DOHH2 (cell line): ENCODE results near the gene NFIB.

Experiments used
- H3F3A ChIP-seq: fragments of 200-600 bp; sonication (generic), shearing (Covaris generic); 2 replicates; pipeline ENCODE4 v1.6.0; 2016; ENCODE audit warnings: antibody characterized with exemption, mild to moderate bottlenecking; ENCODE audit not compliant: control insufficient read depth, insufficient read depth
- H3K27ac ChIP-seq: fragments of 200-600 bp; sonication (generic); 2 replicates; pipeline ENCODE4 v1.5.1; 2014; ENCODE audit warnings: low read depth, mild to moderate bottlenecking, low read length, moderate library complexity
- H3K27me3 ChIP-seq: fragments of 200-600 bp; sonication (generic); 2 replicates; pipeline ENCODE4 v1.6.1; 2014; ENCODE audit warnings: mild to moderate bottlenecking, low read length, mixed read lengths; ENCODE audit not compliant: control insufficient read depth
- H3K36me3 ChIP-seq: fragments of 200-600 bp; sonication (generic); 2 replicates; pipeline ENCODE4 v1.6.1; 2014; ENCODE audit warnings: mild to moderate bottlenecking, low read length, moderate library complexity, mixed read lengths; ENCODE audit not compliant: control insufficient read depth
- H3K4me1 ChIP-seq: fragments of 200-600 bp; sonication (generic); 2 replicates; pipeline ENCODE4 v1.6.1; 2014; ENCODE audit warnings: mild to moderate bottlenecking, low read length, mixed read lengths; ENCODE audit not compliant: control insufficient read depth
- H3K4me2 ChIP-seq: fragments of 200-600 bp; sonication (generic); 2 replicates; pipeline ENCODE4 v1.6.0; 2014; ENCODE audit warnings: mild to moderate bottlenecking, low read length, moderate library complexity
- H3K4me3 ChIP-seq: fragments of 200-600 bp; sonication (generic); 2 replicates; pipeline ENCODE4 v1.5.1; 2014; ENCODE audit warnings: mild to moderate bottlenecking, low read length, mixed read lengths
- H3K79me2 ChIP-seq: fragments of 200-600 bp; sonication (generic); 2 replicates; pipeline ENCODE4 v1.6.1; 2014; ENCODE audit warnings: mild to moderate bottlenecking, low read length, mixed read lengths; ENCODE audit not compliant: control insufficient read depth
- H3K9me2 ChIP-seq: fragments of 200-600 bp; sonication (generic); replicated peaks from 2 replicates; pipeline ENCODE4 v1.6.1; 2014; ENCODE audit warnings: mild to moderate bottlenecking, low read length, mixed read lengths; ENCODE audit not compliant: control insufficient read depth
- H3K9me3 ChIP-seq: fragments of 200-600 bp; sonication (generic); 2 replicates; pipeline ENCODE4 v1.6.1; 2014; ENCODE audit warnings: antibody characterized with exemption, low read length, mixed read lengths; ENCODE audit not compliant: control insufficient read depth, insufficient read depth
- H4K20me1 ChIP-seq: fragments of 200-600 bp; sonication (generic); 2 replicates; pipeline ENCODE4 v1.6.0; 2014; ENCODE audit warnings: low read depth, mild to moderate bottlenecking, antibody characterized with exemption, low read length, moderate library complexity; ENCODE audit not compliant: control insufficient read depth, insufficient read depth
- EZH2phosphoT487 ChIP-seq: fragments of 200-600 bp; sonication (generic); IDR thresholded peaks from 2 replicates; pipeline ENCODE4 v1.6.1; 2017; ENCODE audit warnings: borderline replicate concordance, mild to moderate bottlenecking, antibody characterized with exemption, low read length, moderate library complexity, mixed read lengths
- TF ChIP-seq, protein P1 (sequence below): fragments of 200-600 bp; sonication (generic); IDR thresholded peaks from one replicate; pipeline ENCODE4 v1.5.1; 2014; ENCODE audit warnings: antibody characterized with exemption, mild to moderate bottlenecking, low read depth, low read length; ENCODE audit not compliant: poor library complexity, severe bottlenecking

NFIB gene

DNA sequence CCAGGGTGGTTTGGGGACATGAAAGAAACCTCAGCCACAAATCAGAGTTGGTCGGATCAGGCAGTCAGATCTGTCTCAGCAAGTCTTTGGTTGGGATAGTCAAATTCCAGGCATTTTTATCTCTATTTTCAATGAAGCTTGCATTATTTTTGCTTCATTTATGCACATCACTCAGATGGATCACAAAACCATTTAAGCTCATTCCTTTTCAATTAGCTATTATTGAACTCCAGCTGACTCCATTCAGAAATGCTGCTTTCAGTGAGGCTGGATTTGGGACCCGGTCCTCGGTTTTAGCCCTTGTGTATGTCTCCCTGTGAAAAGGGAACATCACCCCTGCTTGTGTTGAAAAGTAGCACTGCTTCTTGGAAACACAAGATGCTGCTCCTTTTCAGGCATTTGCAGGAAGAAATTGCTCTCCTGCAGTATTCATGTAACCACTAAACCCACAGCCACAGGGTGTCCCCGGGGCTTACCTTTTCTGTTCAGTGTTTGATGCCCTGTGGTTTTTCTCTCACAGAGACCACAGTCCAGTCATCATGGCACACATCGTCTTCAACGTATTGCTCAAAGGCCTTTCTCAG is 232.9 kb downstream of the NFIB start:
- no peaks in the 10 kb centered on the region for H3K36me3 ChIP-seq
- TF ChIP-seq EZH2phosphoT487 = no peak
- TF ChIP-seq, protein P1, sequence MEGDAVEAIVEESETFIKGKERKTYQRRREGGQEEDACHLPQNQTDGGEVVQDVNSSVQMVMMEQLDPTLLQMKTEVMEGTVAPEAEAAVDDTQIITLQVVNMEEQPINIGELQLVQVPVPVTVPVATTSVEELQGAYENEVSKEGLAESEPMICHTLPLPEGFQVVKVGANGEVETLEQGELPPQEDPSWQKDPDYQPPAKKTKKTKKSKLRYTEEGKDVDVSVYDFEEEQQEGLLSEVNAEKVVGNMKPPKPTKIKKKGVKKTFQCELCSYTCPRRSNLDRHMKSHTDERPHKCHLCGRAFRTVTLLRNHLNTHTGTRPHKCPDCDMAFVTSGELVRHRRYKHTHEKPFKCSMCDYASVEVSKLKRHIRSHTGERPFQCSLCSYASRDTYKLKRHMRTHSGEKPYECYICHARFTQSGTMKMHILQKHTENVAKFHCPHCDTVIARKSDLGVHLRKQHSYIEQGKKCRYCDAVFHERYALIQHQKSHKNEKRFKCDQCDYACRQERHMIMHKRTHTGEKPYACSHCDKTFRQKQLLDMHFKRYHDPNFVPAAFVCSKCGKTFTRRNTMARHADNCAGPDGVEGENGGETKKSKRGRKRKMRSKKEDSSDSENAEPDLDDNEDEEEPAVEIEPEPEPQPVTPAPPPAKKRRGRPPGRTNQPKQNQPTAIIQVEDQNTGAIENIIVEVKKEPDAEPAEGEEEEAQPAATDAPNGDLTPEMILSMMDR = no peak
- H3K79me2 ChIP-seq = no peaks in the 10 kb centered on the region
- no peaks in the 10 kb centered on the region for H3K27me3 ChIP-seq
- no peaks in the 10 kb centered on the region for H3K9me2 ChIP-seq
- H4K20me1 ChIP-seq = no peaks in the 10 kb centered on the region
- no peaks in the 10 kb centered on the region for H3K4me1 ChIP-seq
- no peak overlapping the region for H3K4me3 ChIP-seq
- H3F3A ChIP-seq = no peaks in the 10 kb centered on the region
- H3K27ac ChIP-seq = no peak overlapping the region
- no peaks in the 10 kb centered on the region for H3K9me3 ChIP-seq
- no peak overlapping the region for H3K4me2 ChIP-seq

DNA sequence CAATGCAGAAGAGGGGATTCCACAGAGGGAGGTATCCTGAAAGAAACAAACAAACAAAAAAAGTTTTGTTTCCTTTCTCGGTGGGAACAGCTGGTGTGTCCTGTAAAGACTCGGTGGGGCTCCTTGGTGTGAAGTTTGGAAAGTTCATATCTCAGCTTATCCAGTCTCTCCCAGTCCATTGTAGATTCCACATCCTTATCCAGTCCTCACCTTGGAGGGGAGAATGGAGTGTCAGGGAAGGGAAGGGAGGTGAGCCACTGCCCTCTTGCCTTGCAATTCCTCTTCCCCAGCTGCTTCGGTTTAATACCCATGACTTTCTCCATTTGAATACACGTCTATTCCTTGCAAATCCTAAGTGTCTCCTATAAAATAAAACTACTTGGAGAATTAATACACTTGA is 234.5 kb downstream of the NFIB start:
- no peak overlapping the region for H3K27ac ChIP-seq
- no peaks in the 10 kb centered on the region for H4K20me1 ChIP-seq
- no peaks in the 10 kb centered on the region for H3K79me2 ChIP-seq
- no peaks in the 10 kb centered on the region for H3K36me3 ChIP-seq
- no peaks in the 10 kb centered on the region for H3F3A ChIP-seq
- H3K9me2 ChIP-seq = no peaks in the 10 kb centered on the region
- no peak overlapping the region for H3K4me3 ChIP-seq
- TF ChIP-seq, protein P1 = no peak
- TF ChIP-seq EZH2phosphoT487 = no peak
- no peaks in the 10 kb centered on the region for H3K27me3 ChIP-seq
- no peaks in the 10 kb centered on the region for H3K9me3 ChIP-seq
- no peak overlapping the region for H3K4me2 ChIP-seq
- H3K4me1 ChIP-seq = no peaks in the 10 kb centered on the region

DNA sequence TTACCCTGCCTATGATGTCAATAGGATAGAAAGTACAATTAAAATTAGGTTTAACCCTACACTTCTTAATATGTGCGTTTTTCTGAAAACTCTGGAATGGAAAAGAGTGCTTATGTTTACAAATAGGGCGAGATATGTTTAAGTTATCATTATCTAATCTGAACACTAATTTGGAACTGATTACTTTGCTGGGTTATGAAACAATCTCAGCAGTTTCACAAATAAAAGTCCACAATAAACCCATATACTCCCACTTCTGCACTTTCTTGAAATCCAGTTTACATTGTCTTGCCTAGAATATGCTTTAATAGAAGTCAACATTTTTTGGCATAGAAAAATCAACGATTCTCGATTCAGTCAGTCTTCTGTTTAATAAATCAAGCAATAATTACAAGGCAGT is 236.3 kb downstream of the NFIB start:
- Histone ChIP-seq H3K36me3 (no peaks in the 10 kb centered on the region), H3K9me3 (no peaks in the 10 kb centered on the region), H4K20me1 (no peaks in the 10 kb centered on the region), H3K9me2 (no peaks in the 10 kb centered on the region), H3K27me3 (no peaks in the 10 kb centered on the region), H3K79me2 (no peaks in the 10 kb centered on the region), H3K4me3 (no peak overlapping the region), H3K4me1 (no peaks in the 10 kb centered on the region), H3K27ac (no peak overlapping the region), H3F3A (no peaks in the 10 kb centered on the region), H3K4me2 (no peak overlapping the region)
- TF ChIP-seq, protein P1 = no peak
- TF ChIP-seq EZH2phosphoT487 = no peak

DNA sequence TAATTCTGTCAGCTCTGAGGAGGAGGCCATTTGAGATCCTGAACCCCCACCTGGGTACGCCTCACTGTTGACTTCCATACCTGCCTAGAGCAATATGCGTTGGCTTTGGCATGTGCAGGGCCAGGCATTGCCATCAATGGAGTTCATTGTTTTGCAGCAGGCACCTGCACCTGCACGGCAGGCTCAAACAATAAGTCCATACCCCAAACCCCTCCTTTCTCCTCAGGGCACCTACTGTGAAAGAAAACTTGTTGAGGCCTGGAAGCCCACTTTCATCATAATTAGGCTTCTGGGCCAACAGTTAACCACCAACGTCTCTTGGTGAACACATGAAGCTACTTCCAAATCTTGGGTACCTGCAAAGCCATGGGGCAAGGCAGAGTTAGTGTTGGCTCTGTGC is 238.7 kb downstream of the NFIB start:
- Histone ChIP-seq H3K9me2 (no peaks in the 10 kb centered on the region), H4K20me1 (no peaks in the 10 kb centered on the region), H3K79me2 (no peaks in the 10 kb centered on the region), H3K27ac (no peak overlapping the region), H3F3A (no peaks in the 10 kb centered on the region), H3K4me2 (no peak overlapping the region), H3K36me3 (no peaks in the 10 kb centered on the region), H3K27me3 (no peaks in the 10 kb centered on the region), H3K4me3 (no peak overlapping the region), H3K9me3 (no peaks in the 10 kb centered on the region), H3K4me1 (no peaks in the 10 kb centered on the region)
- TF ChIP-seq EZH2phosphoT487 = no peak
- TF ChIP-seq, protein P1 = no peak
